Subcutaneous adipose tissue (tissue), 4 donors: ENCODE measurements around the gene FCHSD2. TPM values are rescaled to one million over a fixed set of nuclear protein-coding genes. Genes with fewer than 3 reads are reported as not detected.

Experiments used
- total RNA-seq, 4 donors: library from RNA; depleted of rRNA; stranded (reverse); fragments of >200 nt; gene quantifications; one replicate each; pipeline ENCODE4 v1.1.0, GENCODE V29; 2016
- TF ChIP-seq, protein P1 (sequence below): fragments of 450-650 bp; IDR thresholded peaks from one replicate; pipeline ENCODE4 v1.5.1; 2016; ENCODE audit warnings: low read depth, mild to moderate bottlenecking, control low read depth, antibody characterized with exemption, moderate library complexity

Gene FCHSD2
- total RNA-seq, 4 donors from 2014 or later = 26.2 to 34.7 (median 30.0) TPM

DNA sequence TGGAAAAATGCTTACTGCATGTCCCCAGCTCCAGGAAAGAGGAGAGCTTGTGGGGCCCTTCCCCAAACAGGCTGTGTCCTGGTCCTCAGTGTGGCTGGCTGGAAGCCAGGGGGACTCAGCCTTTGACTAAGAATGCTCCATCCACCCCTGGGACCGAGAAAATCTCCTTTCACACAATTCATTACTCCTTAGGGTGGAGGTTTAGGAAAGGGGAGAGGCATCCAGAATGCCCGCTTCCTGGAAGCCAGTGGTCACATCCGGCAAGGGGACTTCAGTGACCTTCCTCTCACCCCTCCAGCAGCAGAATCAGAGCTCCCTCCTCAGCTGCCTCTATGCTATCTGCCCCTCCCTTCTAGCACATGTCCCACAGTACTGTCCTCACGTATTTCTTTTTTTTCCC is 306.0 kb downstream of the FCHSD2 start:
- TF ChIP-seq, protein P1, sequence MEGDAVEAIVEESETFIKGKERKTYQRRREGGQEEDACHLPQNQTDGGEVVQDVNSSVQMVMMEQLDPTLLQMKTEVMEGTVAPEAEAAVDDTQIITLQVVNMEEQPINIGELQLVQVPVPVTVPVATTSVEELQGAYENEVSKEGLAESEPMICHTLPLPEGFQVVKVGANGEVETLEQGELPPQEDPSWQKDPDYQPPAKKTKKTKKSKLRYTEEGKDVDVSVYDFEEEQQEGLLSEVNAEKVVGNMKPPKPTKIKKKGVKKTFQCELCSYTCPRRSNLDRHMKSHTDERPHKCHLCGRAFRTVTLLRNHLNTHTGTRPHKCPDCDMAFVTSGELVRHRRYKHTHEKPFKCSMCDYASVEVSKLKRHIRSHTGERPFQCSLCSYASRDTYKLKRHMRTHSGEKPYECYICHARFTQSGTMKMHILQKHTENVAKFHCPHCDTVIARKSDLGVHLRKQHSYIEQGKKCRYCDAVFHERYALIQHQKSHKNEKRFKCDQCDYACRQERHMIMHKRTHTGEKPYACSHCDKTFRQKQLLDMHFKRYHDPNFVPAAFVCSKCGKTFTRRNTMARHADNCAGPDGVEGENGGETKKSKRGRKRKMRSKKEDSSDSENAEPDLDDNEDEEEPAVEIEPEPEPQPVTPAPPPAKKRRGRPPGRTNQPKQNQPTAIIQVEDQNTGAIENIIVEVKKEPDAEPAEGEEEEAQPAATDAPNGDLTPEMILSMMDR = no peak

DNA sequence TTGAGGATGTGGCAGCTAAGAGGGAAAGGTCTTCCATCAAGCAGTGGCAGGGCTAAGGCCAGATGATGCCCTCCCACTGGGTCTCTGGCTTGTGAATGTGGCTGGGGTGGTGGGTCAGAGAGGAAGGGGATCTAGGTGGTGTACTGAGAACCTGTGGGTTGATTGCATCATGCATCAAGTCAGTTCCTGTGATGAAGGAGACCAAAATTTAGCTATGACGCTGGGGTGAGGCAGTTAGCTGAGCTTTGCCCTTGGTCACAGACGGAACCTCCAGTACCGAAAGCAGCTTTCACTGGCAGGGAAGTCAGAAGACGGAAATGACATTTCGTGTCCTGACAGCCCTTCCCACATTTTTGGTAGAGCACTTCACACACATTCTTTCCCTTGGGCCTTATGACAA is 307.2 kb downstream of the FCHSD2 start:
- TF ChIP-seq, protein P1 = no peak

DNA sequence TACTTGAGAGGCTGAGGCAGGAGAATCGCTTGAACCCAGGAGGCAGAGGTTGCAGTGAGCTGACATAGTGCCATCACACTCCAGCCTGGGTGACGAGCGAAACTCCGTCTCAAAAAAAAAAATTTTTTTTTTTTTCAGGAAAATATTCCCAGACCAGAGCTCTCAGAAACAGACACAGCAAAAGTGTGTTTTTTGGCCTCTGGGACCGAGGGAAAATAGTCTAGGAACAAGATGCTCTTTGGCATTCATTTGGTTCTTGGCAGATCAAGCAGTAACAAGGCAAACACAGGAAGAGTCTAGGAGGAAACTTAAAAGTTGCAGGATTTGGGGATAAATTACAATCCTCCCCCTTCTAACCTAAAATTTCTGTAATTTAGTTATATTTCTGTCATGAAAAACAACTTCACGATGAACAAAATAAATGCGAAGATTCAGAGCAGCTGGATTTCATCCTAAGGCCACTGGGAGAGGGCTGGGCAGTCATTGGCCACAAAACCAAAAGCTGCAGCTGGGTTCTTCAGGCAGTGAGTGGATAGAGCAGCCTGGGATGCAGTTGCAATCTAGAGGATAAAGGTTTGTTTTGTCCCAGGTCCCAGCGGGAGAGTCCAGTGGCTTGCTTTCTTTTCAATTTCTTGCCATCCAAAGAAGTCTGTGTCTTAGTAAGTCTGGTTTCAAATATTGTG is 308.2 kb downstream of the FCHSD2 start:
- TF ChIP-seq, protein P1 = no peak

DNA sequence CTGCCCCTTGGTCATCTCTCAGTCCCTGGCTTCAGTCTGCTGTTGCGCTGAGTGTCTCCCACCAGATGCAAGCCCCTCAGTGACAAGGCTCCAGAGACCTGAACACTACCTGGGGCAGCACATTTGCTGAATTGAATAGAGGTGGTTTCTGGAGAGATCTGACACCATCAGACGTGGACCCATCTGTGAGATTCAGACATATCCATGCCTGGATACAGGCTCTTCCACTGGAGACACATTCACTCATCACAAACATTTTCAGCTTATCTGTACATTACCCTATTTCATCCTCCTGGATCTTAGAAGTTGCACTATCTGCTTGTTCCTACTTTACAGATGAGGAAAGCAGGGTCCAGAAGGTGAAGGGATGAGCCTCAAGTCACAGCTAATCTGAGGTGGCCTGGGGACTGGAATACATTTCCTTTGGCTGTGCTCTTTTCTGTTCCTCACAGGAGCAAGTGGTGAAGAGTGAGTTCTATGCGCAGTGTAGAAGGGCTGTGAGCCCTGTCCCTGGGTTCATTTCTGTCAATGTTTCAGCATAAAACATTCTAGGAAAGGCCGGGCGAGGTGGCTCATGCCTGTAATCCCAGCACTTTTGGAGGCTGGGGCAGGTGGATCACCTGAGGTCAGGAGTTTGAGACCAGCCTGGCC is 308.9 kb downstream of the FCHSD2 start:
- TF ChIP-seq, protein P1 = no peak

DNA sequence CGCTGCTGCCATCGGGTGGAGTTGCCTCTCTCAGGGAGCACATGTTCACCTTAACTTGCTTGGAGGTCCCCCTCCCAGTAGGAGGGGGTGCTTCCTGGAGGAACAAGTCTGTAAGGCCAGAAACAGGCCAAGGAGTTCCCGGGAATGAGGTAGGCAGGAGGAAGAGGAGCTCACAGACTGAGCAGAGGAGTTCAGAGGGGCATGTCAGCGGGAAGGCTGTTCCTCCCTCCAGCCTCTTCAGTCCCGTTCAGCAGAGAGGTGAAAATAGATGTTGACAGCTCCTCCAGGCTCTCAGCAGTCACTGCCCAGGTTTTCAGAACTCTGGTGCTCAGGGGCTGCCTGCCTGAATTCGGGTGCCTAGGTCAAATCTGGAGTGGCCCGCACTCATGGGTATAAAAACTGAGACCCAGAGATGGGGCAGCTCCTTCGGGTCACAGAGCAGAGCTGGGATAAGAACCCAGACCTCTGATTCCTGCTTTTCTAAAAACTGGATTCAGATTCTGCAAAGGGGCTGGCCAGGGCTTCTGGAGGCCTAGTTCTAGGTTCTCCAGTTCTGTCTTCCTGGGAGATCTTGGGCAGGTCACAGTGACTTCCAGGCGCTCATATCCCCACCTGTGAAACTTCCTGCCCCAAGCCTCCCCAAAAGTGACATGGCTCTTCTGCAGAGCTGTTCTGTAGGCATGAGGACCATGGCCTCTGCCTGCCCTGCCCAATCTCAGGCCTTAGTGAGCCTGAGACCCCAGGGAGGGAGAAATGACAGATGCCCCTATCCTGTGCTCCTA is 309.6 kb downstream of the FCHSD2 start:
- TF ChIP-seq, protein P1 = no peak

DNA sequence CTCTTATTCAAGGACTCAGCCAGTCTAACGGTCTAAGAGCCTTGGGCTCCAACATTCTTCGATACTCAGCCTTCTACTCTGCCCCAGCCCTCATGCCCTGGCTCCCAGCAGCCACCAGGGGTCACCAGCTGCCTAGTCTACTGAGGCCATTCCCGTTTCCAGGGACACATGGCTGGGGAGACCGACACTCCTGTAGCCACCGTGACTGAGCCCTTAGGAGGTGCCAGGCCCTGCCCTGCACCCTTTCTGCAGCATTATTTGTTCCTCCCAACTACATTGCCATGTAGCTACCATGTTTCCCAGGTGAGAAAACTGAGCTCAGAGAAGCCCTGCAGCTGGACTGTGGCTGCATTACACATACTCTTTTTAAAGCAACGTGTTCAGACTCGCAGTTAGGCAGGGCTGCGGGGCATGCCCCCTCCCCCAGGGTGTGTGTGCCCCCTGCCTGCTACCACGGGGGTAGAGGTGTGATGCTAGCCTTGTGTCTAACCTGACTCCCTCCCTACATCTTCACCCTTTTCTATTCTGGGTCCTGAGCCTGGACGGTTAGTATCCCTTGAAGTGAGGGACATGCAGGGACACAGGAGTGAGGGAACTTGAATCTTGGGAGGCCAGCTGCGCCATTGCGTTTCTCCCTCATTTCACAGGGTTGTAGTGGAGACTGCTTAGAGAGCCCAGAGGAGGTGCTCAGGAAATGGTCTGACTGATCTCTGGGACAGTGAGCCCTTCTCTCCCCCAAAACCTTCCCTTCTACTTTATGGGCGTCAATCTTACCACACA is 310.4 kb downstream of the FCHSD2 start:
- TF ChIP-seq, protein P1 = no peak
